GM21723 (cell line): ENCODE measurements around the gene ZNF628.
"Not testable (repeated sequence)": the region's sequence is repeated elsewhere in the genome, so short reads cannot be mapped to it uniquely, and the experiment has no call there.

Experiments
- ATAC-seq: cut with Tn5 transposase; IDR thresholded peaks from one replicate; pipeline ENCODE4 v1.9.1; 2021; ENCODE audit warnings: mild to moderate bottlenecking, moderate library complexity; ENCODE audit not compliant: unreplicated experiment

The ZNF628 gene

GRCh38 chr19:55494172-55494761, 17.9 kb downstream of the ZNF628 start:
- no peak for ATAC-seq

GRCh38 chr19:55495646-55496349, 19.4 kb downstream of the ZNF628 start:
- ATAC-seq, result no peak

GRCh38 chr19:55496820-55497219, 20.4 kb downstream of the ZNF628 start:
- not testable (repeated sequence) for ATAC-seq

GRCh38 chr19:55497763-55498162, 21.3 kb downstream of the ZNF628 start:
- ATAC-seq, result no peak

- ATAC-seq, result no peak
These were observed 21.9 kb downstream of the ZNF628 start for GRCh38 chr19:55498246-55498840.

- no peak for ATAC-seq
These were observed 24.0 kb downstream of the ZNF628 start for GRCh38 chr19:55500368-55500952.

GRCh38 chr19:55502197-55502952, 26.0 kb downstream of the ZNF628 start:
- no peak for ATAC-seq

- ATAC-seq, result no peak
These were observed 26.7 kb downstream of the ZNF628 start for GRCh38 chr19:55503157-55503501.

- ATAC-seq, result peak; percentile 90
These were observed 27.3 kb downstream of the ZNF628 start for GRCh38 chr19:55503502-55504251.

- ATAC-seq, result no peak
These were observed 27.8 kb downstream of the ZNF628 start for GRCh38 chr19:55504252-55504603.

GRCh38 chr19:55504981-55505380, 28.6 kb downstream of the ZNF628 start:
- no peak for ATAC-seq

- ATAC-seq, result no peak
These were observed 31.7 kb downstream of the ZNF628 start for GRCh38 chr19:55508120-55508519.

GRCh38 chr19:55516878-55517620, 40.6 kb downstream of the ZNF628 start:
- peak; percentile 97 for ATAC-seq

- no peak for ATAC-seq
These were observed 43.3 kb downstream of the ZNF628 start for GRCh38 chr19:55519451-55520311.

- ATAC-seq, result no peak
These were observed 44.4 kb downstream of the ZNF628 start for GRCh38 chr19:55520691-55521292.

- ATAC-seq, result no peak
These were observed 49.1 kb downstream of the ZNF628 start for GRCh38 chr19:55525289-55526101.

GRCh38 chr19:55526216-55527196, 50.1 kb downstream of the ZNF628 start:
- no peak for ATAC-seq
